ENCODE measurements around the gene LRRC37A3.
"Not testable (repeated sequence)": the region's sequence is repeated elsewhere in the genome, so short reads cannot be mapped to it uniquely, and the experiment has no call there.

- not testable (repeated sequence) for TF ChIP-seq CTCF (CRISPR knock-in tag; IDR thresholded peaks at IDR 0.05); EP300 (IDR thresholded peaks at IDR 0.05; ENCODE audit: low read depth in 2 of 2, low read length in 2 of 2); EP300 (CRISPR knock-in tag; IDR thresholded peaks at IDR 0.05; ENCODE audit: borderline replicate concordance); CSRNP1 (CRISPR knock-in tag; IDR thresholded peaks at IDR 0.05); ZNF883 (CRISPR knock-in tag; IDR thresholded peaks at IDR 0.05; ENCODE audit: not compliant biosample characterization); REPIN1 (CRISPR knock-in tag; IDR thresholded peaks at IDR 0.05; ENCODE audit: borderline replicate concordance, low read depth); GZF1 (CRISPR knock-in tag; IDR thresholded peaks at IDR 0.05); E2F5 (CRISPR knock-in tag; conservative IDR thresholded peaks at IDR 0.05); ZNF275 (CRISPR knock-in tag; IDR thresholded peaks at IDR 0.05; ENCODE audit: borderline replicate concordance)
These were observed 103.5 kb downstream of the LRRC37A3 start for GRCh38 chr17:64815833-64816198.

All from HepG2 (cell line).